Esophagus squamous epithelium (tissue), 4 donors: ENCODE results near the gene SLC13A1.

Experiments
- CTCF ChIP-seq, 6 experiments: fragments of 450-650 bp in 4 of 6; fragments of 200-600 bp in 2 of 6; sonication (generic) in 2 of 6; IDR thresholded peaks; one replicate each; pipeline ENCODE4 v1.5.1; 2016 to 2019; ENCODE audit warnings: antibody characterized with exemption in 6 of 6, mild to moderate bottlenecking in 4 of 6, moderate library complexity in 4 of 6
- POLR2A ChIP-seq, 4 donors: fragments of 450-650 bp; IDR thresholded peaks; one replicate each; pipeline ENCODE4 v1.6.1; 2017; ENCODE audit warnings: antibody characterized with exemption in 4 of 4, mild to moderate bottlenecking in 4 of 4, moderate library complexity in 3 of 4

DNA sequence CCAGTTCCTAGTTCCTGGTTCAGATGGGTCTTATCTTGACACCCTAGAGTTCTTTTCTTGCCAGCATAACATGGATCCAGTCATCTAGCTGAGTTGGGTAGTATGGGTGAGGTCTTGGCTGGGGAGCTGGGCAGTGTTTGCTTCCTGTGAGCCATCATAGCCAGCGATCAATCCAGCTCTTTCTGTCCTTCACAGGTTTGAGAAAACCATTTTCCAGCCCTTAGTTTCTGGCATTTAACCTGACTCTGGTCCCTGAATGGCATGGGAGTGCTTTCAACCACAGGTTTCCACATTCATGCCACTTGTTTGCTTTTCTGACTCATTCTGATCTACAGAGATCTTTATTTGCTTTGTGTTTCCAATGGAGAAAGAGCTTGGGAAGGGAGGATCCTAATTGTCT is 8.6 kb downstream of the SLC13A1 start:
- TF ChIP-seq CTCF (IDR thresholded peaks at IDR 0.05) (no peak), POLR2A (IDR thresholded peaks at IDR 0.05) (no peak)
